Measurements from ENCODE around the gene CDC73. TPM values are rescaled to one million over a fixed set of nuclear protein-coding genes. Genes with fewer than 3 reads are reported as not detected.
"Not testable (repeated sequence)": the region's sequence is repeated elsewhere in the genome, so short reads cannot be mapped to it uniquely, and the experiment has no call there.

Gene CDC73
- total RNA-seq, 1 donor = 29.7 TPM

DNA sequence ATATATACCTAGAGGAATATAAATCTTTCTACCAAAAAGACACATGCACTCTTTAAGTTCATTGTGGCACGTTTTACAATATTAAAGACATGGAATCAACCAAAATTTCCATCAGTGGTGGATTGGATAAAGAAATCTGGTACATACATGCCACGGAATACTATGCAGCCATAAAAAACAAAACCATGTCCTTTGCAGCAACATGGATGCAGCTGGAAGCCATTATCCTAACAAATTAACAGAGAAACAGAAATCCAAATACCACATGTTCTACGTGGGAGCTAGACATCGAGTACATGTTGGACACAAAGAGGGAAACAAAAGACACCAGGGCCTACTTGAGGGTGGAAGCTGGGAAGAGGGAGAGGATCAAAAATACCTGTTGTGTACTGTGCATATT, 97.6 kb downstream of the CDC73 start:
- no peaks in the 10 kb centered on the region for H3K4me1 ChIP-seq (ENCODE audit: insufficient read depth, low read length)
- no peak for DNase-seq (ENCODE audit: insufficient read length, low spot score, missing footprints)
- H3K4me3 ChIP-seq (ENCODE audit: insufficient read depth, low read length) = no peak overlapping the region
- no peaks in the 10 kb centered on the region for H4K20me1 ChIP-seq (ENCODE audit: insufficient read depth, low read length)
- H3K79me2 ChIP-seq (ENCODE audit: insufficient read depth, low read length) = peaks cover 11% of the 10 kb centered on the region
- peaks cover 3% of the 10 kb centered on the region for H3K36me3 ChIP-seq (ENCODE audit: insufficient read depth, low read length)
- no peak overlapping the region for H2AFZ ChIP-seq (ENCODE audit: low read length)
- no peak overlapping the region for H3K27ac ChIP-seq (ENCODE audit: low read depth, low read length)
- H3K27me3 ChIP-seq (ENCODE audit: insufficient read depth, low read length) = no peaks in the 10 kb centered on the region
- no peaks in the 10 kb centered on the region for H3K9me3 ChIP-seq (ENCODE audit: low read depth, low read length)
- H3K4me2 ChIP-seq (ENCODE audit: insufficient read depth, low read length) = no peak overlapping the region
- TF ChIP-seq CTCF (IDR thresholded peaks at IDR 0.05; ENCODE audit: extremely low read depth, low read depth, low read length) = no peak

DNA sequence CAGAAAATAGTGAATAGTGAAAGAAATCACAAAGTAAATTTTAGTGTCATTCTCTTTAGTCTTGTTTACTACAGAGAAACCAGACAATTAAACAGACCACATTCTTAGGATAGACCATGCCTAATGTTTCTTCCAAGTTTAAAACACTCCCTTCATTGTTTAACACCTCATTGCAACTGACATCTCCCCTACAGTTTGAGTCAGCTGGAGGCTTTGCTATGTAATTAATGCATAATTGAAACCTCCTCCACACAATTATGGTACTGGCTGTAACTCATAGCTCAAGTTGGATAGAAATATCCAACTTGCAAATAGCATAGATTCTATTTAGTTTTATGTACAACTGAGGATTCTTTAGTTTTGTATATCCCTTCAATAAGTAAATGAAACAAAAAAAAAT, 99.8 kb downstream of the CDC73 start:
- Histone ChIP-seq H3K4me1 (ENCODE audit: insufficient read depth, low read length) (no peaks in the 10 kb centered on the region), H3K4me3 (ENCODE audit: insufficient read depth, low read length) (no peak overlapping the region), H4K20me1 (ENCODE audit: insufficient read depth, low read length) (no peaks in the 10 kb centered on the region), H2AFZ (ENCODE audit: low read length) (no peak overlapping the region), H3K4me2 (ENCODE audit: insufficient read depth, low read length) (no peak overlapping the region), H3K27ac (ENCODE audit: low read depth, low read length) (no peak overlapping the region), H3K79me2 (ENCODE audit: insufficient read depth, low read length) (peaks cover 28% of the 10 kb centered on the region), H3K9me3 (ENCODE audit: low read depth, low read length) (no peaks in the 10 kb centered on the region), H3K27me3 (ENCODE audit: insufficient read depth, low read length) (no peaks in the 10 kb centered on the region), H3K36me3 (ENCODE audit: insufficient read depth, low read length) (no peaks in the 10 kb centered on the region)
- no peak for DNase-seq (ENCODE audit: insufficient read length, low spot score, missing footprints)
- TF ChIP-seq CTCF (IDR thresholded peaks at IDR 0.05; ENCODE audit: extremely low read depth, low read depth, low read length) = no peak

DNA sequence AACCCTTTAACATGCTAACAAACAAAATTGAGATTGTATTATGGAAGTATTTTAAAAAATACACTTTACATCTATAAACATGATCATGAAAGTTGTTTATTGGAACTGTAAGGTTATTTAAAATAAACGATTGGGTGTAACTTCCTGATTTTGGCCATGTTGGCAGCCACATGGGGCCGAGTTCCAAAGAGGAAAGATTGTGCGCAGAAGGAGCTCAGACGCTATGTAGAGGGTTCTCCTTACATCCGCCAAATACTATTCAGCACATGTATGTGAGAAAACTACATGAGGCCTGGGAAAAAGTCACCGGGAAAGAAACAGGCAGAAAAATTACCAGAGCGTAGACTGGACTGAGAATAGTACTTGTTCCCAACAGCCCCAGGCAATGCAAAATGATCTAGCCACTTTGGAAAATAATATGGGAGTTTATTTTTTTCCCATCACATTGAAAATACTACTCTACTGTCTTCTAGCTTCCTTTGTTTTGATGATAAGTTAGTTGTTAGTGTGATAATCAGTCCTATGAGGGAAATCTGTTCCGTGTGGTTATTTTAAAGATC, 100.3 kb downstream of the CDC73 start:
- H3K79me2 ChIP-seq (ENCODE audit: insufficient read depth, low read length) = peaks cover 28% of the 10 kb centered on the region
- no peak overlapping the region for H2AFZ ChIP-seq (ENCODE audit: low read length)
- no peaks in the 10 kb centered on the region for H3K27me3 ChIP-seq (ENCODE audit: insufficient read depth, low read length)
- H3K4me1 ChIP-seq (ENCODE audit: insufficient read depth, low read length) = no peaks in the 10 kb centered on the region
- H3K4me2 ChIP-seq (ENCODE audit: insufficient read depth, low read length) = no peak overlapping the region
- H3K36me3 ChIP-seq (ENCODE audit: insufficient read depth, low read length) = no peaks in the 10 kb centered on the region
- DNase-seq (ENCODE audit: insufficient read length, low spot score, missing footprints) = no peak
- no peak for TF ChIP-seq CTCF (IDR thresholded peaks at IDR 0.05; ENCODE audit: extremely low read depth, low read depth, low read length)
- H4K20me1 ChIP-seq (ENCODE audit: insufficient read depth, low read length) = no peaks in the 10 kb centered on the region
- no peak overlapping the region for H3K27ac ChIP-seq (ENCODE audit: low read depth, low read length)
- no peak overlapping the region for H3K4me3 ChIP-seq (ENCODE audit: insufficient read depth, low read length)
- H3K9me3 ChIP-seq (ENCODE audit: low read depth, low read length) = no peaks in the 10 kb centered on the region

DNA sequence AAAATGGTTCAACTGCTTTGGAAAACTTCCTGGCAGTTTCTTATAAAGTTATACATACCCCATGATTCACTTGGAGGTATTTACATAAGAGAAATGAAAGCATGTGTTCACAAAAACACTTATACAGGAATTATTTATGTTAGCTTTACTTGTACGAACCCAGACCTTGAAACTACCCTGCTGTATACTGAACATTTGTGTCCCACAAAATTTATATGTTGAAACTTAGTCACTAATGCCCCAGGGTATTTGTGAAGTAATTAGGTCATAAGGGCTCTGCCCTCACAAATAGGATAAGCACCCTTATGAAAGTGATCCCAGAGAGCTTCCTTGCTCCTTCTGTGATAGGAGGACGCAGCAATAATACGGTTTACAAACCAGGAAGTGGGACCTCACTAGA, 107.3 kb downstream of the CDC73 start:
- H4K20me1 ChIP-seq (ENCODE audit: insufficient read depth, low read length) = no peaks in the 10 kb centered on the region
- peak; percentile 38 for DNase-seq (ENCODE audit: insufficient read length, low spot score, missing footprints)
- H3K4me1 ChIP-seq (ENCODE audit: insufficient read depth, low read length) = no peaks in the 10 kb centered on the region
- no peak overlapping the region for H3K4me3 ChIP-seq (ENCODE audit: insufficient read depth, low read length)
- no peaks in the 10 kb centered on the region for H3K27me3 ChIP-seq (ENCODE audit: insufficient read depth, low read length)
- H3K27ac ChIP-seq (ENCODE audit: low read depth, low read length) = no peak overlapping the region
- no peak overlapping the region for H2AFZ ChIP-seq (ENCODE audit: low read length)
- H3K36me3 ChIP-seq (ENCODE audit: insufficient read depth, low read length) = peaks cover 10% of the 10 kb centered on the region
- H3K4me2 ChIP-seq (ENCODE audit: insufficient read depth, low read length) = no peak overlapping the region
- H3K9me3 ChIP-seq (ENCODE audit: low read depth, low read length) = no peaks in the 10 kb centered on the region
- TF ChIP-seq CTCF (IDR thresholded peaks at IDR 0.05; ENCODE audit: extremely low read depth, low read depth, low read length) = no peak
- H3K79me2 ChIP-seq (ENCODE audit: insufficient read depth, low read length) = peaks cover 30% of the 10 kb centered on the region

GRCh38 chr1:193231146-193231545, 109.3 kb downstream of the CDC73 start:
- Histone ChIP-seq H3K36me3 (ENCODE audit: insufficient read depth, low read length) (peaks cover 15% of the 10 kb centered on the region), H3K79me2 (ENCODE audit: insufficient read depth, low read length) (peaks cover 18% of the 10 kb centered on the region)
- not testable (repeated sequence) for H3K9me3 ChIP-seq (ENCODE audit: low read depth, low read length); DNase-seq (ENCODE audit: insufficient read length, low spot score, missing footprints); H3K4me1 ChIP-seq (ENCODE audit: insufficient read depth, low read length); H3K4me2 ChIP-seq (ENCODE audit: insufficient read depth, low read length); H3K27me3 ChIP-seq (ENCODE audit: insufficient read depth, low read length); H2AFZ ChIP-seq (ENCODE audit: low read length); H4K20me1 ChIP-seq (ENCODE audit: insufficient read depth, low read length); H3K27ac ChIP-seq (ENCODE audit: low read depth, low read length); H3K4me3 ChIP-seq (ENCODE audit: insufficient read depth, low read length)
